ENCODE data around the gene ILF3. TPM values are rescaled to one million over a fixed set of nuclear protein-coding genes. Genes with fewer than 3 reads are reported as not detected.

Gene ILF3
- total and polyA plus RNA-seq, 2 of the 13 experiments (the other 11 are each of a cell fraction or from before 2014, with no cell fraction given) = 120 to 173 TPM

- DNase-seq (ENCODE audit: low spot score) (peak; percentile 100), FAIRE-seq (peak; percentile 100), ATAC-seq (peak; percentile 95)
- no peaks in the 10 kb centered on the region for H3K9me3 ChIP-seq (ENCODE audit: low read length)
- intact Hi-C loops (cut with micrococcal nuclease; ENCODE audit: unreplicated experiment) = loop anchor here (1.0 to 10.0 kb wide), 5 partner anchors 32 to 147 kb away; partner anchors contain the start of gene TMED1
- ChIA-PET POLR2A (interaction anchor here (0.6 to 2.5 kb wide), 21 partner anchors 9 to 224 kb away, joined by 3 to 28 read pairs (median 4); partner anchors contain the start of genes QTRT1 and TMED1), CTCF (ENCODE audit: low intra/inter-chr PET ratio, low total read pairs) (interaction anchor here (0.6 to 2.6 kb wide), 3 partner anchors 52 to 147 kb away, joined by 3 to 18 read pairs (median 4); no protein-coding TSS in a partner anchor)
- WGBS (ENCODE audit: low lambda C conversion rate) = 0% methylated on average over 21 of the region's 57 CpGs
- H3K36me3 ChIP-seq (replicated peaks in 1 of 2; ENCODE audit: control insufficient read depth in 1 of 2, insufficient read depth in 2 of 2, low read length in 2 of 2) = peaks cover 4 to 8% of the 10 kb centered on the region in 2 experiments
- H4K20me1 ChIP-seq (ENCODE audit: insufficient read depth, low read length) = peaks cover 29% of the 10 kb centered on the region
- H3K27me3 ChIP-seq (ENCODE audit: control insufficient read depth in 1 of 2, insufficient read depth in 2 of 2, low read length in 2 of 2) = no peaks in the 10 kb centered on the region; a peak in 1 of 5 replicates
- peak within 1 kb of the TSS; percentile 80 for H3K27ac ChIP-seq (ENCODE audit: extremely low read length, insufficient read depth, low read length)
- H3K79me2 ChIP-seq (ENCODE audit: insufficient read depth, low read length) = peaks cover 42% of the 10 kb centered on the region
- H3K4me1 ChIP-seq (ENCODE audit: insufficient read depth, low read length) = peaks cover 38% of the 10 kb centered on the region
- in situ Hi-C loops (cut with HindIII; ENCODE audit: extremely low pct_ligation_motif_present, low pct_unique_long_range_greater_than_20kb) = loop anchor here (5.0 kb wide), 1 partner anchor 50 kb away; no protein-coding TSS in a partner anchor
- peak within 1 kb of the TSS; percentile 92 to 99 (median 95) for H3K4me3 ChIP-seq (replicated peaks in 1 of 3; ENCODE audit: insufficient read depth in 1 of 3, low read depth in 2 of 3, low read length in 3 of 3)
- BruUV-seq (replicated peaks) = no TSS peak
- no peak within 1 kb of the TSS for H2AFZ ChIP-seq (ENCODE audit: low read length)
- peak within 1 kb of the TSS; percentile 94 for H3K9ac ChIP-seq (ENCODE audit: insufficient read depth, low read depth, low read length)
- H3K4me2 ChIP-seq (ENCODE audit: low read depth, low read length) = peak within 1 kb of the TSS; percentile 98
- TF ChIP-seq GABPB1 (CRISPR knock-in tag; IDR thresholded peaks at IDR 0.05) (peak; percentile 90), KDM4B (CRISPR knock-in tag; IDR thresholded peaks at IDR 0.05) (no peak), RFX1 (IDR thresholded peaks at IDR 0.05) (peak; percentile 20; the same call in 1 of the 2 replicates), ISL2 (CRISPR knock-in tag; IDR thresholded peaks at IDR 0.05) (no peak), ZSCAN9 (CRISPR knock-in tag; IDR thresholded peaks at IDR 0.05; ENCODE audit: borderline replicate concordance) (no peak; the same call in 1 of the 2 replicates), POGZ (CRISPR knock-in tag; IDR thresholded peaks at IDR 0.05) (peak; percentile 46), STAT6 (CRISPR knock-in tag; IDR thresholded peaks at IDR 0.05; ENCODE audit: borderline replicate concordance) (no peak; the same call in 1 of the 2 replicates), GATAD1 (CRISPR knock-in tag; IDR thresholded peaks at IDR 0.05) (peak; percentile 68), ELF3 (CRISPR knock-in tag; IDR thresholded peaks at IDR 0.05) (peak; percentile 86), ELF4 (CRISPR knock-in tag; IDR thresholded peaks at IDR 0.05; ENCODE audit: borderline replicate concordance) (peak; percentile 47; the same call in 1 of the 2 replicates), THAP7 (CRISPR knock-in tag; IDR thresholded peaks at IDR 0.05) (no peak), ZNF280B (CRISPR knock-in tag; IDR thresholded peaks at IDR 0.05; ENCODE audit: borderline replicate concordance) (no peak), SP1 (IDR thresholded peaks at IDR 0.05) (peak; percentile 93), SP1 (CRISPR knock-in tag; IDR thresholded peaks at IDR 0.05) (peak; percentile 98), MIER3 (CRISPR knock-in tag; IDR thresholded peaks at IDR 0.05; ENCODE audit: borderline replicate concordance) (no peak), RXRB (CRISPR knock-in tag; IDR thresholded peaks at IDR 0.05; ENCODE audit: borderline replicate concordance) (peak; percentile 45; the same call in 1 of the 2 replicates), RBAK (CRISPR knock-in tag; IDR thresholded peaks at IDR 0.05) (no peak), ZSCAN12 (CRISPR knock-in tag; IDR thresholded peaks at IDR 0.05) (0 out of 2 replicates have a peak, but pooled peaks have one; percentile 54), MIER2 (CRISPR knock-in tag; IDR thresholded peaks at IDR 0.05) (peak; percentile 15; the same call in 1 of the 2 replicates), ZNF282 (IDR thresholded peaks at IDR 0.05; ENCODE audit: partially characterized antibody) (no peak)
Observed at GRCh38 chr19:10717356-10718204, 63.4 kb downstream of the ILF3 start, which contains the start of gene DNM2. TSS of gene DNM2 (plus strand) at chr19:10718079. CDS start at chr19:10718243, 164 bp downstream.

Data from HepG2 (cell line).